Endothelial cell of umbilical vein (primary cell): Measurements from ENCODE around the gene ITM2B. TPM values are rescaled to one million over a fixed set of nuclear protein-coding genes. Genes with fewer than 3 reads are reported as not detected.

Experiments
- BruUV-seq: library from RNA; stranded (reverse); fragments of 400-500 nt; replicated peaks from 2 replicates; lab custom pipeline; 2021; lab: Mats Ljungman, UMichigan
- CTCF ChIA-PET: fragments of 300-600, 350-600 bp; sonication (Branson Sonifier 250); formaldehyde crosslinking; loops from one replicate; lab custom pipeline; 2021; ENCODE audit warnings: antibody characterized with exemption, inconsistent platforms; lab: Charles Lee
- POLR2A ChIA-PET: fragments of 300-600, 350-600 bp; sonication (Branson Sonifier 250); formaldehyde crosslinking; loops from one replicate; lab custom pipeline; 2021; ENCODE audit warnings: antibody characterized with exemption, inconsistent platforms; lab: Charles Lee
- DNase-seq: peaks from one replicate; pipeline ENCODE4 v3.0.0-alpha.2; 2011; ENCODE audit warnings: low read depth, low spot score
- FAIRE-seq: peaks from 2 replicates; lab custom pipeline; 2011; peaks lifted over from hg19 to GRCh38; lab: Jason Lieb, UNC
- H2AFZ ChIP-seq: 2 replicates; pipeline ENCODE4 v1.6.0; 2012; ENCODE audit warnings: low read depth, low read length, control low read depth, inconsistent platforms
- H3K27ac ChIP-seq: 2 replicates; pipeline ENCODE4 v1.5.1; 2011; ENCODE audit warnings: low read depth, mild to moderate bottlenecking, control low read depth, low read length, moderate library complexity; ENCODE audit not compliant: insufficient read depth
- H3K27me3 ChIP-seq, 2 experiments: 2 replicates each; pipeline versions ENCODE4 v1.6.0 to v1.6.1; 2011; ENCODE audit warnings: low read length in 2 of 2, mixed read lengths in 1 of 2; ENCODE audit not compliant: control insufficient read depth in 2 of 2, insufficient read depth in 2 of 2
- H3K36me3 ChIP-seq, 2 experiments: 2 replicates in 1 of 2; 3 replicates in 1 of 2; pipeline ENCODE4 v1.5.1; 2011; ENCODE audit warnings: low read length in 2 of 2, mild to moderate bottlenecking in 1 of 2, moderate library complexity in 1 of 2; ENCODE audit not compliant: control insufficient read depth in 2 of 2, insufficient read depth in 2 of 2; ENCODE audit errors: extremely low read depth in 1 of 2
- H3K4me1 ChIP-seq: 3 replicates; pipeline ENCODE4 v1.5.1; 2011; ENCODE audit warnings: mild to moderate bottlenecking, low read length; ENCODE audit not compliant: control insufficient read depth, insufficient read depth; ENCODE audit errors: extremely low read depth
- H3K4me2 ChIP-seq: 2 replicates; pipeline ENCODE4 v1.6.1; 2011; ENCODE audit warnings: low read length, control low read depth, mixed read lengths; ENCODE audit not compliant: insufficient read depth
- H3K4me3 ChIP-seq, 3 experiments: fragments of 200-600 bp in 1 of 3; sonication (generic), shearing (Covaris generic) in 1 of 3; replicated peaks in 1 of 3; 2 replicates each; pipeline ENCODE4 v1.5.1; 2011 to 2016; ENCODE audit warnings: control low read depth in 3 of 3, low read length in 3 of 3, mild to moderate bottlenecking in 2 of 3, inconsistent platforms in 1 of 3, low read depth in 1 of 3, moderate library complexity in 1 of 3; ENCODE audit not compliant: insufficient read depth in 1 of 3
- H3K79me2 ChIP-seq: 2 replicates; pipeline ENCODE4 v1.6.0; 2012; ENCODE audit warnings: low read length, inconsistent platforms; ENCODE audit not compliant: control insufficient read depth, insufficient read depth
- H3K9ac ChIP-seq: replicated peaks from 2 replicates; pipeline ENCODE3; 2011; ENCODE audit warnings: low read length, control low read depth; ENCODE audit not compliant: insufficient read depth; ENCODE audit errors: extremely low read depth
- H3K9me1 ChIP-seq: replicated peaks from 3 replicates; pipeline ENCODE4 v1.6.0; 2011; ENCODE audit warnings: mild to moderate bottlenecking, low read length; ENCODE audit not compliant: control insufficient read depth, insufficient read depth; ENCODE audit errors: extremely low read depth
- H3K9me3 ChIP-seq: replicated peaks from 2 replicates; pipeline ENCODE4 v1.5.1; 2012; ENCODE audit warnings: low read length, inconsistent platforms; ENCODE audit not compliant: control insufficient read depth, insufficient read depth
- H4K20me1 ChIP-seq: replicated peaks from 2 replicates; pipeline ENCODE3; 2011; ENCODE audit warnings: mild to moderate bottlenecking, low read length; ENCODE audit not compliant: control insufficient read depth, insufficient read depth; ENCODE audit errors: extremely low read depth
- CTCF ChIP-seq, 2 donors: IDR thresholded peaks; 1 replicate in 1 of 2; 2 replicates in 1 of 2; pipeline ENCODE4 v1.5.1; 2011; ENCODE audit warnings: low read length in 2 of 2, mild to moderate bottlenecking in 2 of 2, moderate library complexity in 2 of 2, control low read depth in 1 of 2, inconsistent platforms in 1 of 2, low read depth in 1 of 2; ENCODE audit not compliant: insufficient read depth in 1 of 2; ENCODE audit errors: extremely low read depth in 1 of 2
- EZH2 ChIP-seq: IDR thresholded peaks from 2 replicates; pipeline ENCODE4 v1.6.1; 2012; ENCODE audit warnings: borderline replicate concordance, low read depth, mild to moderate bottlenecking, moderate library complexity, low read length, inconsistent platforms; ENCODE audit not compliant: severe bottlenecking
- FOS ChIP-seq: IDR thresholded peaks from 2 replicates; pipeline ENCODE4 v1.6.1; 2011; ENCODE audit warnings: mild to moderate bottlenecking, low read length, moderate library complexity, borderline replicate concordance; ENCODE audit not compliant: insufficient read depth
- GATA2 ChIP-seq: IDR thresholded peaks from 2 replicates; pipeline ENCODE4 v1.7.0; 2011; ENCODE audit warnings: low read depth, mild to moderate bottlenecking, moderate library complexity, mixed read lengths, low read length; ENCODE audit not compliant: insufficient read length, insufficient read depth
- JUN ChIP-seq: IDR thresholded peaks from 2 replicates; pipeline ENCODE4 v1.6.1; 2011; ENCODE audit warnings: borderline replicate concordance, low read depth; ENCODE audit not compliant: insufficient read length, insufficient read depth
- MAX ChIP-seq: IDR thresholded peaks from 2 replicates; pipeline ENCODE4 v1.6.1; 2011; ENCODE audit not compliant: insufficient read depth, insufficient read length
- MYC ChIP-seq: IDR thresholded peaks from one replicate; pipeline ENCODE4 v1.6.1; 2011; ENCODE audit warnings: mild to moderate bottlenecking, low read depth, low read length
- POLR2A ChIP-seq: IDR thresholded peaks from 2 replicates; pipeline ENCODE4 v1.6.1; 2012; ENCODE audit warnings: low read depth, mild to moderate bottlenecking, control low read depth, low read length
- POLR2AphosphoS5 ChIP-seq: IDR thresholded peaks from 2 replicates; pipeline ENCODE4 v1.6.1; 2012; ENCODE audit warnings: low read depth, mild to moderate bottlenecking, control low read depth, low read length, moderate library complexity; ENCODE audit not compliant: insufficient read depth
- dilution Hi-C: fragments of 300-500 bp; cut with MboI; formaldehyde crosslinking; loops from one replicate; pipeline ENCODE4 v1.15.0; 2019; ENCODE audit warnings: low sequenced_read_pairs; ENCODE audit not compliant: extremely low pct_ligation_motif_present
- intact Hi-C: fragments of 100-400 bp; cut with micrococcal nuclease; formaldehyde crosslinking; loops from one replicate; pipeline ENCODE4 v1.10.0; 2022
- polyA plus RNA-seq, 4 experiments: library from polyadenylated mRNA; depleted of rRNA in 3 of 4; stranded (reverse) in 3 of 4; unstranded in 1 of 4; fragments of >200 nt; gene quantifications; 2 replicates each; pipeline versions ENCODE4 v1.2.1 to v1.2.3, GENCODE V29; 2011 to 2012; ENCODE audit warnings: missing spikeins in 1 of 4
- total RNA-seq: library from RNA; stranded (reverse); gene quantifications from 2 replicates; pipeline ENCODE4 v1.2.3, GENCODE V29; 2021

ITM2B gene
- total and polyA plus RNA-seq, 2 donors (not counting 3 experiments of a cell fraction or from before 2014, with no cell fraction given): 150 to 271 TPM

- Histone ChIP-seq H3K9me3 (no peaks in the 10 kb centered on the region), H3K9me1 (no peaks in the 10 kb centered on the region), H3K36me3 (no peaks in the 10 kb centered on the region), H3K79me2 (peaks cover 28% of the 10 kb centered on the region), H3K27me3 (peaks cover 8 to 9% of the 10 kb centered on the region in 2 experiments), H4K20me1 (no peaks in the 10 kb centered on the region), H3K27ac (no peak overlapping the region), H3K4me3 (no peak overlapping the region), H3K9ac (no peak overlapping the region), H2AFZ (no peak overlapping the region), H3K4me2 (no peak overlapping the region), H3K4me1 (peaks cover 25% of the 10 kb centered on the region)
- TF ChIP-seq CTCF (IDR thresholded peaks at IDR 0.05; ENCODE audit: extremely low read depth in 1 of 2, insufficient read depth in 1 of 2, low read depth in 1 of 2, low read length in 2 of 2) (no peak), GATA2 (no peak), EZH2 (no peak), MYC (no peak), JUN (no peak), POLR2AphosphoS5 (no peak), FOS (no peak), MAX (no peak), POLR2A (no peak)
- FAIRE-seq: no peak
- ChIA-PET CTCF (interaction anchor here (2.9 kb wide), 1 partner anchor 136 kb away, joined by 13 read pairs; the partner anchor contains the start of gene MED4), POLR2A (no interaction called here)
- dilution Hi-C loops: no loop called here
- BruUV-seq: no TSS peak
- peak; percentile 60 for DNase-seq
- intact Hi-C loops: loop anchor here (5.0 kb wide), 4 partner anchors 89 to 351 kb away; no protein-coding TSS in a partner anchor
Measured at GRCh38 chr13:48231080-48231479, 1.9 kb upstream of the ITM2B start.
